Skeletal muscle tissue (tissue), 4 donors: ENCODE measurements around the gene RILPL2. TPM values are rescaled to one million over a fixed set of nuclear protein-coding genes. Genes with fewer than 3 reads are reported as not detected.
A peak's percentile ranks its signal among the peaks of the same experiment; 100 is the strongest.

Source experiments
- H3K27ac ChIP-seq: one replicate; pipeline ENCODE4 v1.7.0; 2013; ENCODE audit warnings: mild to moderate bottlenecking, low read depth, low read length, inconsistent platforms
- H3K27me3 ChIP-seq, 3 donors: one replicate each; pipeline ENCODE4 v1.7.0; 2013; ENCODE audit warnings: low read length in 3 of 3; ENCODE audit not compliant: control insufficient read depth in 3 of 3, insufficient read depth in 3 of 3
- H3K36me3 ChIP-seq, 3 donors: one replicate each; pipeline ENCODE4 v1.7.0; 2013; ENCODE audit warnings: low read length in 3 of 3; ENCODE audit not compliant: control insufficient read depth in 3 of 3, insufficient read depth in 3 of 3
- H3K4me1 ChIP-seq, 3 donors: one replicate each; pipeline ENCODE4 v1.7.0; 2013; ENCODE audit warnings: low read length in 3 of 3, mild to moderate bottlenecking in 3 of 3; ENCODE audit not compliant: control insufficient read depth in 3 of 3, insufficient read depth in 3 of 3
- H3K4me3 ChIP-seq, 3 donors: one replicate each; pipeline ENCODE4 v1.7.0; 2013; ENCODE audit warnings: low read length in 3 of 3
- H3K9ac ChIP-seq, 3 donors: one replicate each; pipeline ENCODE4 v1.7.0; 2013; ENCODE audit warnings: low read length in 3 of 3, mild to moderate bottlenecking in 3 of 3, moderate library complexity in 2 of 3, low read depth in 1 of 3
- H3K9me3 ChIP-seq, 3 donors: one replicate each; pipeline ENCODE4 v1.7.0; 2013; ENCODE audit warnings: low read length in 3 of 3; ENCODE audit not compliant: control insufficient read depth in 3 of 3
- total RNA-seq: library from RNA; depleted of rRNA; stranded (reverse); fragments of >200 nt; gene quantifications from one replicate; pipeline ENCODE4 v1.2.3, GENCODE V29; 2014
- donor health status: Osteomylitis.

Gene RILPL2
- total RNA-seq, 1 donor from 2014 or later: 1.0 TPM

DNA sequence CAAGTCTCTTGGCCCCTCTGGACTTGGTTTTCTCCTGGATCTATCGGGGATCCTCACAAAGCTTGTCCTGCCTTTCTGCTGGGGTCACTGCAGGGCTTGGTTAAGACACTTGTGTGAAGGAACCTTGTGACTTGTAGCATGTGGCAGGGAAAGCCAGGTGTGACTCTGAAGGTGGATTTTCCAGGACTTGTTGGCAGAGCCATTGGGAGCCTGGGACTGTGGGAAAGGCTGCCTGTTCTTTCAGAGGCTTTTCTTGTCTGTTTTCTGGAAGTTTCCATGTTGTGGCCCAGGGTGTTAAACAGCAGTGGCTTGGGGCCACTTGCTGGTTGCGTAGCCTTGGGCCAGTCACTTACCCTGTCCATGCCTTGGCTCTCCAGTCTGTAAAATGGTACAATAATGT is 39.9 kb downstream of the RILPL2 start:
- no peak overlapping the region for H3K4me3 ChIP-seq
- no peak overlapping the region for H3K27ac ChIP-seq
- H3K9me3 ChIP-seq: no peaks in the 10 kb centered on the region
- peaks cover 46 to 55% (median 51%) of the 10 kb centered on the region in 3 donors for H3K36me3 ChIP-seq
- peaks cover 13 to 40% (median 23%) of the 10 kb centered on the region in 3 donors for H3K4me1 ChIP-seq
- no peaks in the 10 kb centered on the region for H3K27me3 ChIP-seq
- peak overlapping the region in 1 of 3 donors; percentile 9 for H3K9ac ChIP-seq

DNA sequence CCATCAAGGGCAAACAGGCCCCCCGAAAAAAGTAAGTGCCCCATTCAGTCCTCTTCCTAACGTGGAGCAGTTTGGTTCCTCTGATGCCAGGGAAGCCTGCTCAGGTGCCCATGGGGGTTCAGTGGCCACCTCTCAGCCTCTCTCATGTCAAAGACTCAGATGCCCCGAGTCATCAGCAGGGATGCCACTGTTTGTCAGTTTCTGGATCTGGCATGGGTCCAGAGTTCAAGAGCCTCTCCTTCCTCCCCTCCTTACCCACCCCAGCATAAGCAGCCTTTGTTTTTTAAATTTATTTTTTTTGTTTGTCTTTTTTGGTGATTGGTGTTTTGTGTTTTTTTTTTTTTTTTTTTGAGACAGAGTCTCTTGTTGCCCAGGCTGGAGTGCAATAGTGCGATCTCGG is 41.2 kb downstream of the RILPL2 start:
- peaks cover 25 to 53% (median 36%) of the 10 kb centered on the region in 3 donors for H3K4me1 ChIP-seq
- H3K27ac ChIP-seq: no peak overlapping the region
- H3K27me3 ChIP-seq: no peaks in the 10 kb centered on the region
- H3K4me3 ChIP-seq: no peak overlapping the region
- H3K9me3 ChIP-seq: no peaks in the 10 kb centered on the region
- H3K9ac ChIP-seq: no peak overlapping the region
- H3K36me3 ChIP-seq: peaks cover 54 to 66% (median 60%) of the 10 kb centered on the region in 3 donors

DNA sequence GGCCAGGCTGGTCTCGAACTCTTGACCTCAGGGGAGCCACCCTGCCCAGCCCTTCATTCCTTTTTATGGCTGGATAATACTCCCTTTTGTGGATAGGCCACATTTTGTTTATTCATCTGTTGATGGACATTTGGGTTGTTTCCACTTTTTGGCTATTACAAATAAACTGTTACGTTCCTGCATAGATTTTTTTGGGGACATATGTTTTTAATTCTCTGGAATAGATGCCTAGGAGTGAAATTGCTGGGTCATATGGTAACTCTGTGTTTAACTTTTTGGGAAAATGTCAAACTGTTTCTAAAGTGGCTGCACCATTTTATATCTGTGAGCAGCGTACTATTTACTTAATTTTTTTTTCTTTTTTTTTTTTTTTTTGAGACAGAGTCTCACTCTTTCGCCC is 42.7 kb downstream of the RILPL2 start:
- H3K9me3 ChIP-seq: no peaks in the 10 kb centered on the region
- H3K36me3 ChIP-seq: peaks cover 49 to 62% (median 57%) of the 10 kb centered on the region in 3 donors
- H3K4me1 ChIP-seq: peaks cover 24 to 51% (median 33%) of the 10 kb centered on the region in 3 donors
- no peaks in the 10 kb centered on the region for H3K27me3 ChIP-seq
- H3K4me3 ChIP-seq: no peak overlapping the region
- no peak overlapping the region for H3K9ac ChIP-seq
- H3K27ac ChIP-seq: no peak overlapping the region

DNA sequence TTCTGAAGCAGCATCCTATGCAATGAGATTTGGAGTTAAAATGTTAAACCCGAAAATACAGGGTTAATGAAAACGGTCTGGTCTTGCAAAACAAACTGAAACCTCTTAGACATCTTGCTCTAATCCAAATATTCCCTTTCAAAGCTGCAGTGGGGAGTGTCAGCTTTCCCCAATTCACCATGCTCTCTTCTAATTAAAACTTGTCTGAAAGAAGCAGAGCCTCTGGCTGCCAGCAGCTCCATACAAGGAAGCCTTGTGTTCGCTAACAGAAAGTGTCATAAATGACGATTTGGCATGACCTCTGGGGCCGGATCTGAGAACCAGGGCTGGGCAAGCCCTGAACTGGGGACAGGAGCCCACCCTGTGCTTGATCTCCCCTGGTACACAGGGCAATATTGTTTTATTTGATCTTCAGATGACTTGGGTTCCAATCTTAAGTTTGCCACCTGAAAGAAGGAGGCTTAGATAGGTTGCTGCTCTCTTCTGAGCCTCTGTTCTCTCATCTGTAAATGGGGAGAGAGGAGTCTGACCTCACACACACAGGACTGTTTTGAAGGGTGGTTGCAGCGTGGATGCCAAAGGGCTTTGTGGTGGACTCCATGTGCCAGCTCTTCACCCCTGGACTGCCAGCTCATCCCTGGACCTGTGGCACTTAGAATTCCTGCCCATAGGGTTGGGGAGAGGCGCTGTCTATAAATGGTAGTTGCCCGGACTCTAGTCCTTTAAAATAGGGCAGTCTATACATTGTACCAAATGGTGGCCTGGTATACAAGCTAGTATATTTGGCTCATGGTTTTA is 44.7 kb downstream of the RILPL2 start:
- Histone ChIP-seq H3K27me3 (no peaks in the 10 kb centered on the region), H3K9ac (peak overlapping the region in 2 of 3 donors; percentile 51 to 59), H3K4me1 (peaks cover 34 to 55% (median 38%) of the 10 kb centered on the region in 3 donors), H3K4me3 (no peak overlapping the region), H3K36me3 (peaks cover 42 to 48% (median 45%) of the 10 kb centered on the region in 3 donors), H3K27ac (peak overlapping the region; percentile 36), H3K9me3 (no peaks in the 10 kb centered on the region)

DNA sequence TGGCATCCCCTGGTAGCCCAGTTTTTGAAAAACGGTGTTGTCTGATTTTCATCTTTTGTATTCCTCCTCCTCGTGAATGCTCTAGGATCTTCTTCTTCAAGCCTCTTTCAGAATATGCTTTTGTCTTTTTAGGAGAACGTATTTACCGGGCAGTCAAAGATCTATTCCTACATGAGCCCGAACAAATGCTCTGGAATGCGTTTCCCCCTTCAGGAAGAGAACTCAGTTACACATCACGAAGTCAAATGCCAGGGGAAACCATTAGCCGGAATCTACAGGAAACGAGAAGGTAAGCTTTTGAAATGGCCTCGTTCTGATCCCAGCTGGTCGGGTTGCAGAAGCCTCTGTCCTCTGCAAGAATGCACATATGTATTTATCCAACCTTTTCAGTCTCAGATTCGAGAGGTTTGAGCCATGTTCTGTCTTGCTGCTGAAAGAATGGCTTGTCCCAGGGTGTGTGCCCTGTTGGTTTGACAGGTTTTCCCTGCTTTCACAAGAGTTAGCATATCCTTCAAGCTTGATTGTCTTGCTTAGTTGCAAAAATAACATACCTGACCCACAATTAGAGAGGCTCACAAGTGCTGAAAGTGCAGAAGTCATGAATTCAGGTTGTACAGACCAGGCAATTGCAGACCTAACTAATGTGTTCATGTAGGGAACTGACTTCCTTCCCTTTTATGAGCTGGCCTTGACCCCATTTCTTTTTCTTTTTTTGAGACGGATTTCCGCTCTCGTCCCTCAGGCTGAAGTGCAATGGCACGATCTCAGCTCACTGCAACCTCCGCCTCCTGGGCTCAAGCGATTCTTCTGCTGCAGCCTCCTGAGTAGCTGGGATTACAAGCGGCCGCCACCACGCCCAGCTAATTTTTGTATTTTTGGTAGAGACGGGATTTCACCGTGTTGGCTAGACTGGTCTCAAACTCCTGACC is 45.7 kb downstream of the RILPL2 start:
- peak overlapping the region; percentile 89 for H3K27ac ChIP-seq

DNA sequence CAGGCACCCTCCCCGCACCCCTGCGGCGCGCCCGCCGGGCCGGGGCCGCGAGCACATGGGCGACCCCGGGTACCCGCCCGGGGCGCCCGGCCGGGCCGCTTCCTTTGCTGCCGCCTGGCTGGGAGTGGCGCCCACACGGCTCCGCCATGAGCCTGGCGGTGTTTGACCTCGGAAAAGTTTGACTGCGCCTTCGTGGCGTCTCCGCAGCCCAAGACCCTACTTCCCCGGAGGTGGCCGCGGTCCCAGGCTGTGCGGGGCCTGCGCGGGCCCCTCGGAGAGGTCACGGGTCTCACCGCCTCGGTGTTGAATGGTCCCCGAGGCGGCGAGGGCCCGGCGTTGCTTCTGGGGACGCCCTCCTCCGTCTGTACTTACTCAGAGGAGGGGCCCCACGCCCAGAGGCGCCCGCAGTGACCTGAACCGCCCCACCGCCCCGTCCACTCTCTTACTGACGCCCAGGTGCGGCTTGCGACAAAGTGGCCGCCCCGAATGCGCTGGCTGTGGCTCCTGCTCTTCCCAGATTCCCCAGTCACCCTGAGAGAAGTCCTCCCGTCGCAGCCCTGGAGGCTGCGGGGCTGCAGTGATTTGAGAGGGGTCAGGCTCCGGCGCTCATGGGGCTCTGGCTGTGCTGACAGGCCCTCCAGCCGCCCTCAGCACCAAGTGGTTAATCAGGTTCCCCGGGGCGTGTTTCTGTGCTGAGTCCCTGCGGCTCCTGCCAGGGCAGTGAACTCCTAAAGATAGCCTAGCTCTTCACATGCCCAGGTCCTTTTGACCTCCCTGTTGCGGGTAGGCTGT is 46.7 kb downstream of the RILPL2 start:
- Histone ChIP-seq H3K27me3 (no peaks in the 10 kb centered on the region), H3K4me3 (peak overlapping the region; percentile 65 to 75 (median 74)), H3K9ac (peak overlapping the region; percentile 76 to 91 (median 81)), H3K9me3 (no peaks in the 10 kb centered on the region), H3K36me3 (peaks cover 25 to 30% (median 29%) of the 10 kb centered on the region in 3 donors), H3K27ac (peak overlapping the region; percentile 89), H3K4me1 (peaks cover 37 to 51% (median 38%) of the 10 kb centered on the region in 3 donors)

More for the DNA sequence above, 45.7 kb downstream of the RILPL2 start:
- Histone ChIP-seq H3K9ac (peak overlapping the region; percentile 76 to 91 (median 81)), H3K4me1 (peaks cover 34 to 52% (median 38%) of the 10 kb centered on the region in 3 donors), H3K27me3 (no peaks in the 10 kb centered on the region), H3K9me3 (no peaks in the 10 kb centered on the region), H3K4me3 (peak overlapping the region; percentile 65 to 75 (median 74)), H3K36me3 (peaks cover 32 to 38% (median 35%) of the 10 kb centered on the region in 3 donors)

DNA sequence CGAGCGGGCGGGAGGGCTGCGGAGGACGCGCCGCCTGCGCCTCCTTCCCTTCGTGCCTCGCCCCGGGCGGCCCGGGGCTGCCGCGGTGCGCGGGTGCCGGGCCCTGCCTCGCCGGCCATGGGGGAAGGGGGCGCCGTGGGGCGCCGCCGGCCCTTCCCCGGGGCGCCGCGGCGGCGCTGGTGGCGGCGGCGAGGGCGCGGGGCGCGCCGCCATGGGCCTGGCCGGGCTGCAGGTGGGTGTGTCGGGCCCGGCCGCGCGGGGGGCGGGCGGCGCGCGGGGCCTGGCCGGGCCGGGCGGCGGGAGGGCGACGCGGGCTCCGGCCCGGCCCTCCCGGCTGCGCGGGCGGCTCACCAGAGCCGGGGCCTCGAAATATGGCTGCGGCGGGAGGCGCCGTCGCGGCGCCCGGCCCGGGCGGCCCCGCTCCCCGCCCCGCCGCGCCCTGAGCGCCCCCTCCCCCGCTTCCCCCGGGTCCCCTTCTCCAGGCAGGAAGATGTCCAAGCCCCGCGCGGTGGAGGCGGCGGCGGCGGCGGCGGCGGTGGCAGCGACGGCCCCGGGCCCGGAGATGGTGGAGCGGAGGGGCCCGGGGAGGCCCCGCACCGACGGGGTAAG is 47.4 kb downstream of the RILPL2 start:
- peaks cover 41 to 50% (median 42%) of the 10 kb centered on the region in 3 donors for H3K4me1 ChIP-seq

DNA sequence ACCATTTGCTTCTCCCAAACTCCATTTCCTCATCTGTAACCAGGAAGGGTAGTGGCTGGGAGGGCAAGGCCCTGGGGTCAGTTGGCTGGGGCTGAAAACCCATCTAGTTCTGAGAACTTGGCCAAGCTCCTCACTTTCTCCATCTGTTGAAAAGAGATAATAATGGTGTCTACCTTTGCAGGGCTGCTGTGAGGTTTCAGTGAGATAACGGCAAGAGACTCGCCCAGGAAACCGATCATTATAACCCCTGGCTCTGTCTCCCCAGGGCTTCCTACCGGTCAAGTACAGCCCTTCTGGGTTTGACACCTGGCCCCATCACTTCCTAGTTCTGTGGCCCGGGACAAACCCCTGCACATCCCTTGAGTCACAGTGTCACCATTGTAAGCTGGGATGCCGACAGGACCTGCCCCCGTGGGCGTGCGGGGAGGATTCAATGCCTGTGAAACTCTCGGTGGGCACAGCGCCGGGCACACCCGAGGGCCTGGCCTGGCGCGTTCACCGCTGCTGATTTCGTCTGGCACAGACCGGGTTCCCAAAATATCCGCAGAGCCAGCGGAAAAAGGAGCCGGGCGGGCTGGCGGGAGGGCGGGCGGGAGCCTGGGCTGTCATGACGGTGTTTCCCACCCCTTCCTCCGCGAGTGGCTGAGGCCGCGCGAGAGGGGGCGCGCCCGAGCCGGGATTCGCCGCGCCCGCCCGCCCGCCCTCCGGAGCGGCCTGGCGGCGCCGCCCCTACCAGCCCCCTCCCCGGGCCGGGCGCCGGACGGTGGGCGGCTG is 48.1 kb downstream of the RILPL2 start:
- H3K4me1 ChIP-seq: peaks cover 41 to 50% (median 42%) of the 10 kb centered on the region in 3 donors
- H3K27ac ChIP-seq: peak overlapping the region; percentile 92
- H3K4me3 ChIP-seq: peak overlapping the region; percentile 76 to 81 (median 79)
- peak overlapping the region; percentile 65 to 82 (median 79) for H3K9ac ChIP-seq
- H3K27me3 ChIP-seq: no peaks in the 10 kb centered on the region
- no peaks in the 10 kb centered on the region for H3K9me3 ChIP-seq
- peaks cover 17 to 20% (median 20%) of the 10 kb centered on the region in 3 donors for H3K36me3 ChIP-seq

More for the DNA sequence above, 47.4 kb downstream of the RILPL2 start:
- Histone ChIP-seq H3K9ac (peak overlapping the region in 1 of 3 donors; percentile 91), H3K9me3 (no peaks in the 10 kb centered on the region), H3K27ac (peak overlapping the region; percentile 89), H3K27me3 (no peaks in the 10 kb centered on the region), H3K4me3 (peak overlapping the region in 2 of 3 donors; percentile 74 to 75), H3K36me3 (peaks cover 18 to 24% (median 23%) of the 10 kb centered on the region in 3 donors)
